Hepatocyte (in vitro differentiated cells): ENCODE results near the gene TMEM131L. TPM values are rescaled to one million over a fixed set of nuclear protein-coding genes. Genes with fewer than 3 reads are reported as not detected.

Experiments
- DNase-seq: peaks from one replicate; pipeline ENCODE4 v3.0.0-alpha.2; 2016; ENCODE audit warnings: low spot score
- H2AFZ ChIP-seq: fragments of 200-600 bp; sonication (generic); 2 replicates; pipeline ENCODE4 v1.6.0; 2016; ENCODE audit warnings: antibody characterized with exemption, mild to moderate bottlenecking
- H3K27ac ChIP-seq: fragments of 200-600 bp; sonication (generic); 2 replicates; pipeline ENCODE4 v1.5.1; 2016; ENCODE audit warnings: mild to moderate bottlenecking
- H3K27me3 ChIP-seq: fragments of 200-600 bp; sonication (generic); 2 replicates; pipeline ENCODE4 v1.6.1; 2016
- H3K36me3 ChIP-seq: fragments of 200-600 bp; sonication (generic); replicated peaks from 2 replicates; pipeline ENCODE4 v1.5.1; 2016; ENCODE audit warnings: low read depth; ENCODE audit not compliant: insufficient read depth
- H3K4me1 ChIP-seq: fragments of 200-600 bp; sonication (generic); 2 replicates; pipeline ENCODE4 v1.5.1; 2016; ENCODE audit warnings: mild to moderate bottlenecking, moderate library complexity; ENCODE audit not compliant: insufficient read depth
- H3K4me2 ChIP-seq: fragments of 200-600 bp; sonication (generic); 2 replicates; pipeline ENCODE4 v1.6.0; 2016
- H3K4me3 ChIP-seq: fragments of 200-600 bp; sonication (generic); 2 replicates; pipeline ENCODE4 v1.5.1; 2016; ENCODE audit warnings: mild to moderate bottlenecking
- H3K79me2 ChIP-seq: fragments of 200-600 bp; sonication (generic); 2 replicates; pipeline ENCODE4 v1.6.0; 2017; ENCODE audit warnings: mild to moderate bottlenecking
- H3K9me2 ChIP-seq: fragments of 200-600 bp; sonication (generic); replicated peaks from 2 replicates; pipeline ENCODE4 v1.6.0; 2017; ENCODE audit warnings: mild to moderate bottlenecking; ENCODE audit not compliant: insufficient read depth
- H3K9me3 ChIP-seq: fragments of 200-600 bp; sonication (generic); 2 replicates; pipeline ENCODE4 v1.5.1; 2016; ENCODE audit warnings: low read depth, mild to moderate bottlenecking
- H4K20me1 ChIP-seq: fragments of 200-600 bp; sonication (generic); 2 replicates; pipeline ENCODE4 v1.6.0; 2016; ENCODE audit warnings: mild to moderate bottlenecking; ENCODE audit not compliant: insufficient read depth, poor library complexity, severe bottlenecking
- CTCF ChIP-seq: fragments of 200-600 bp; sonication (generic); IDR thresholded peaks from 2 replicates; pipeline ENCODE4 v1.5.1; 2016; ENCODE audit warnings: antibody characterized with exemption, mild to moderate bottlenecking; ENCODE audit not compliant: poor library complexity
- EZH2 ChIP-seq: fragments of 200-600 bp; sonication (generic); IDR thresholded peaks from 2 replicates; pipeline ENCODE4 v1.6.1; 2016; ENCODE audit warnings: antibody characterized with exemption, mild to moderate bottlenecking, borderline replicate concordance
- EZH2phosphoT487 ChIP-seq: fragments of 200-600 bp; sonication (generic); IDR thresholded peaks from one replicate; pipeline ENCODE4 v1.6.1; 2018; ENCODE audit warnings: antibody characterized with exemption, mild to moderate bottlenecking, low read depth, moderate library complexity; ENCODE audit not compliant: unreplicated experiment, severe bottlenecking
- WGBS: methylation state at CpG from one replicate; pipeline ENCODE4 v1.1.6; 2016; ENCODE audit warnings: low lambda C conversion rate; ENCODE audit errors: missing lambda C conversion rate; 5-methylcytosine and 5-hydroxymethylcytosine counted together
- polyA plus RNA-seq: library from polyadenylated mRNA; unstranded; fragments of >200 nt; fragmentation: Nextera tagmentation; extraction: Ambion mirVana; gene quantifications from 2 replicates; pipeline ENCODE4 v1.2.1, GENCODE V29; 2016
- total RNA-seq: library from RNA; depleted of rRNA; stranded (reverse); fragments of >200 nt; gene quantifications from 2 replicates; pipeline ENCODE4 v1.2.3, GENCODE V29; 2014

The TMEM131L gene
- total and polyA plus RNA-seq, 2 experiments from 2014 or later: 6.3 to 10.5 TPM

DNA sequence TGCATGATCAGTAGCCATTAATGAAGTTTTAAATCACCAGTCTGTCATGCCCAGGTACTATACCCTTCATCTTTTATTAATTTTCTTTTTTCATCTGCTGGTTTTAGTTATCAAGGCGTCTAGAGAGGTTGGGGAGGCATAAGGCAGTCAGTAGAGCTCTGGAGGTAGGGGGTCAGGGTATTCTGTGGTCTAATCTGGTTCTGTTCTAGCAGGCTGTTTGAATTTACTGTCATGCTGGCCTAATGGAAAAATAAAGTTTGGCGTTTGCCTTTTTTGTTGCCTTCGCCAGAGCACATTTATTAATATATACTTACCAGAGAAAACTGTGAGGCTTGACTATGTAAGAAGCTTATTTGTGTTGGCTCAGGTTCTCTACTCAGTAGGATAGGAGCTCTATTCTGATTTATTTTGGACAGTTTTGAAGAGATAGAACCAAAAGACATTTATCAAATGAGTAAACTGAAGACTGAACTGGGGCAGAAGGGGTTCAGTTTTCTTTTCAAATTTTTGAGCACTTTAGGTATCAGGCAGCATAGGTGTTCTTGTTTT is 46.9 kb downstream of the TMEM131L start:
- Histone ChIP-seq H3K4me2 (no peak overlapping the region), H3K27ac (no peak overlapping the region)
- WGBS: 92% methylated on average over 3 of the region's 3 CpGs

DNA sequence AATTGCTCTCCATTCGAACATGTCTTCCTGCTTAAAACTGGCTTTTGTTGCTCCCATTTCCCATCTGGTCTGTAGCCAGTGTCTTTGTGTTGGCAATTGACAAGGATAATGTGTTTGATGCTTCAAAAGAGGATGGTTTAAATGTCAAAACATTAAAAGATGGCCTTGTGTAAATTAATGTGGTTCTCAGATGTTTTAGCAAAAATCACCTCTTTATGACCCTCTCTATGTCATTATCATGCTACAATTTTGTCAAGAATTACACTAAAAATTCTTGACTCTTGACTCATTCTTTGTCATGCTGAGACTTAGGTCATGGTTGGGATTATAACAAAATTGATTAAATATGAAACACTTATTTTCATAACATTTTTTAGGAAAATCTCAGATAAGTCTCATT is 47.4 kb downstream of the TMEM131L start:
- no peak overlapping the region for H2AFZ ChIP-seq
- no peaks in the 10 kb centered on the region for H3K9me3 ChIP-seq
- no peaks in the 10 kb centered on the region for H3K36me3 ChIP-seq
- no peaks in the 10 kb centered on the region for H3K79me2 ChIP-seq
- no peaks in the 10 kb centered on the region for H4K20me1 ChIP-seq
- DNase-seq: no peak
- no peak overlapping the region for H3K4me2 ChIP-seq
- H3K27me3 ChIP-seq: no peaks in the 10 kb centered on the region
- WGBS: 81% methylated on average over 1 of the region's 1 CpG
- no peak overlapping the region for H3K4me3 ChIP-seq
- H3K27ac ChIP-seq: no peak overlapping the region
- peaks cover 5% of the 10 kb centered on the region for H3K4me1 ChIP-seq
- H3K9me2 ChIP-seq: no peaks in the 10 kb centered on the region
- TF ChIP-seq EZH2phosphoT487: no peak
- no peak for TF ChIP-seq CTCF
- TF ChIP-seq EZH2: no peak

More for the DNA sequence above, 46.9 kb downstream of the TMEM131L start:
- TF ChIP-seq CTCF: no peak
- TF ChIP-seq EZH2phosphoT487: no peak
- TF ChIP-seq EZH2: no peak
- no peaks in the 10 kb centered on the region for H3K9me2 ChIP-seq
- no peaks in the 10 kb centered on the region for H3K36me3 ChIP-seq
- H3K9me3 ChIP-seq: no peaks in the 10 kb centered on the region
- no peaks in the 10 kb centered on the region for H3K4me1 ChIP-seq
- H3K79me2 ChIP-seq: peaks cover 2% of the 10 kb centered on the region
- no peak overlapping the region for H2AFZ ChIP-seq
- H3K4me3 ChIP-seq: no peak overlapping the region
- H4K20me1 ChIP-seq: no peaks in the 10 kb centered on the region
- H3K27me3 ChIP-seq: no peaks in the 10 kb centered on the region
- no peak for DNase-seq

- Histone ChIP-seq H3K4me1 (peaks cover 10% of the 10 kb centered on the region), H3K36me3 (no peaks in the 10 kb centered on the region), H3K79me2 (no peaks in the 10 kb centered on the region), H3K4me3 (no peak overlapping the region), H2AFZ (no peak overlapping the region), H3K27me3 (no peaks in the 10 kb centered on the region), H3K4me2 (no peak overlapping the region), H3K9me2 (no peaks in the 10 kb centered on the region), H3K27ac (no peak overlapping the region), H3K9me3 (no peaks in the 10 kb centered on the region), H4K20me1 (no peaks in the 10 kb centered on the region)
- no peak for DNase-seq
- 82% methylated on average over 3 of the region's 3 CpGs for WGBS
- TF ChIP-seq EZH2phosphoT487 (no peak), EZH2 (no peak), CTCF (no peak)
Measured at GRCh38 chr4:153514001-153514526, 47.9 kb downstream of the TMEM131L start.
